H1 (cell line): Measurements from ENCODE around the gene NFYA. TPM values are rescaled to one million over a fixed set of nuclear protein-coding genes. Genes with fewer than 3 reads are reported as not detected.

ENCODE experiments used
- CTCF ChIA-PET: fragments of 300-600 bp; sonication (Branson Sonifier 250); formaldehyde crosslinking; loops from one replicate; lab custom pipeline; 2021; ENCODE audit not compliant: partially characterized antibody; lab: Charles Lee
- POLR2A ChIA-PET: fragments of 300-600 bp; sonication (Branson Sonifier 250); formaldehyde crosslinking; loops from one replicate; lab custom pipeline; 2021; ENCODE audit warnings: inconsistent platforms; ENCODE audit not compliant: partially characterized antibody; lab: Charles Lee
- DNase-seq, 2 experiments: peaks; one replicate each; pipeline versions ENCODE4 v3.0.0 to v3.0.0-alpha.2; 2010 to 2022; ENCODE audit warnings: low spot score in 2 of 2, low read depth in 1 of 2, mixed read lengths in 1 of 2
- FAIRE-seq: peaks from 2 replicates; lab custom pipeline; 2011; peaks lifted over from hg19 to GRCh38; lab: Jason Lieb, UNC
- H2AFZ ChIP-seq: 2 replicates; pipeline ENCODE4 v1.8.1; 2012; ENCODE audit warnings: low read length, inconsistent platforms
- H2AK5ac ChIP-seq: 2 replicates; pipeline ENCODE4 v1.6.1; 2013; ENCODE audit warnings: low read depth, low read length
- H2BK120ac ChIP-seq: replicated peaks from 2 replicates; pipeline ENCODE3; 2013; ENCODE audit warnings: low read depth, low read length, inconsistent platforms
- H2BK12ac ChIP-seq: 2 replicates; pipeline ENCODE4 v1.6.1; 2013; ENCODE audit warnings: low read depth, low read length
- H2BK15ac ChIP-seq: 2 replicates; pipeline ENCODE4 v1.6.1; 2013; ENCODE audit warnings: low read length
- H2BK20ac ChIP-seq: 2 replicates; pipeline ENCODE4 v1.6.1; 2013; ENCODE audit warnings: low read length
- H2BK5ac ChIP-seq: 2 replicates; pipeline ENCODE4 v1.6.1; 2013; ENCODE audit warnings: low read depth, low read length
- H3K14ac ChIP-seq: 2 replicates; pipeline ENCODE4 v1.6.1; 2013; ENCODE audit warnings: inconsistent platforms; ENCODE audit not compliant: insufficient read length
- H3K18ac ChIP-seq: 2 replicates; pipeline ENCODE4 v1.6.1; 2013; ENCODE audit warnings: low read length; ENCODE audit errors: extremely low read depth
- H3K23ac ChIP-seq: 2 replicates; pipeline ENCODE4 v1.6.1; 2013; ENCODE audit warnings: inconsistent platforms; ENCODE audit not compliant: insufficient read length
- H3K23me2 ChIP-seq: 2 replicates; pipeline ENCODE4 v1.6.1; 2013; ENCODE audit warnings: low read depth, low read length
- H3K27ac ChIP-seq: 2 replicates; pipeline ENCODE4 v1.6.1; 2011; ENCODE audit warnings: low read depth, low read length, inconsistent platforms
- H3K27me3 ChIP-seq, 4 experiments: replicated peaks in 1 of 4; 1 replicate in 1 of 4; 2 replicates in 3 of 4; pipeline versions ENCODE4 v1.6.1 to v1.8.1; 2011 to 2013; ENCODE audit warnings: low read length in 3 of 4, mild to moderate bottlenecking in 3 of 4, inconsistent platforms in 2 of 4, mixed read lengths in 2 of 4, moderate library complexity in 1 of 4; ENCODE audit not compliant: control insufficient read depth in 3 of 4, insufficient read depth in 3 of 4; ENCODE audit errors: extremely low read depth in 1 of 4
- H3K36me3 ChIP-seq, 4 experiments: 2 replicates each; pipeline versions ENCODE4 v1.6.1 to v1.8.1; 2011 to 2013; ENCODE audit warnings: mild to moderate bottlenecking in 4 of 4, low read length in 3 of 4, moderate library complexity in 2 of 4, control low read depth in 1 of 4, inconsistent platforms in 1 of 4; ENCODE audit not compliant: insufficient read depth in 4 of 4, control insufficient read depth in 2 of 4
- H3K4ac ChIP-seq: replicated peaks from 2 replicates; pipeline ENCODE3; 2013; ENCODE audit warnings: low read length, low read depth, mixed read lengths, inconsistent platforms; ENCODE audit not compliant: insufficient read length
- H3K4me1 ChIP-seq, 4 experiments: replicated peaks in 1 of 4; 1 replicate in 1 of 4; 2 replicates in 3 of 4; pipeline versions ENCODE4 v1.6.1 to v1.8.1; 2011 to 2013; ENCODE audit warnings: low read length in 3 of 4, inconsistent platforms in 2 of 4, mixed read lengths in 1 of 4; ENCODE audit not compliant: insufficient read depth in 4 of 4, control insufficient read depth in 3 of 4
- H3K4me2 ChIP-seq, 2 experiments: 2 replicates each; pipeline versions ENCODE4 v1.6.1 to v1.8.1; 2011 to 2013; ENCODE audit warnings: low read depth in 2 of 2, low read length in 2 of 2, control low read depth in 1 of 2, inconsistent platforms in 1 of 2, mild to moderate bottlenecking in 1 of 2; ENCODE audit not compliant: insufficient read depth in 1 of 2
- H3K4me3 ChIP-seq, 4 experiments: fragments of 200-600, 300-600 bp in 1 of 4; sonication (generic), shearing (Covaris generic), sonication (Bioruptor Twin) in 1 of 4; 2 replicates each; pipeline versions ENCODE4 v1.5.1 to v1.8.1; 2011 to 2016; ENCODE audit warnings: low read length in 4 of 4, low read depth in 3 of 4, control low read depth in 2 of 4, inconsistent platforms in 2 of 4, mild to moderate bottlenecking in 2 of 4, mixed read lengths in 1 of 4, moderate library complexity in 1 of 4; ENCODE audit not compliant: insufficient read depth in 2 of 4; ENCODE audit errors: extremely low read depth in 1 of 4
- H3K56ac ChIP-seq: replicated peaks from 2 replicates; pipeline ENCODE3; 2013; ENCODE audit warnings: low read depth, mild to moderate bottlenecking, mixed read lengths, low read length, inconsistent platforms; ENCODE audit not compliant: insufficient read length
- H3K79me1 ChIP-seq: 2 replicates; pipeline ENCODE4 v1.6.1; 2013; ENCODE audit warnings: low read depth, low read length, control low read depth
- H3K79me2 ChIP-seq, 2 experiments: 2 replicates each; pipeline versions ENCODE4 v1.6.1 to v1.8.1; 2012 to 2013; ENCODE audit warnings: low read length in 2 of 2, mild to moderate bottlenecking in 2 of 2, inconsistent platforms in 1 of 2; ENCODE audit not compliant: insufficient read depth in 2 of 2, control insufficient read depth in 1 of 2
- H3K9ac ChIP-seq, 4 experiments: replicated peaks in 1 of 4; 1 replicate in 1 of 4; 2 replicates in 3 of 4; pipeline versions ENCODE4 v1.6.1 to v1.8.1; 2011 to 2013; ENCODE audit warnings: low read depth in 3 of 4, low read length in 3 of 4, control low read depth in 2 of 4, mild to moderate bottlenecking in 2 of 4, moderate library complexity in 2 of 4, inconsistent platforms in 1 of 4; ENCODE audit errors: extremely low read depth in 1 of 4
- H3K9me3 ChIP-seq, 2 experiments: 2 replicates each; pipeline versions ENCODE4 v1.6.1 to v1.8.1; 2012 to 2013; ENCODE audit warnings: mild to moderate bottlenecking in 2 of 2, moderate library complexity in 2 of 2, control low read depth in 1 of 2, inconsistent platforms in 1 of 2, low read depth in 1 of 2, low read length in 1 of 2, mixed read lengths in 1 of 2; ENCODE audit not compliant: insufficient read depth in 2 of 2
- H4K20me1 ChIP-seq, 2 experiments: replicated peaks in 1 of 2; 2 replicates each; pipeline versions ENCODE3 to v1.8.1; 2011 to 2013; ENCODE audit warnings: inconsistent platforms in 2 of 2, low read length in 2 of 2, mild to moderate bottlenecking in 1 of 2; ENCODE audit not compliant: insufficient read depth in 2 of 2, control insufficient read depth in 1 of 2
- H4K5ac ChIP-seq: 2 replicates; pipeline ENCODE4 v1.6.1; 2013; ENCODE audit warnings: low read length, low read depth, mixed read lengths, inconsistent platforms; ENCODE audit not compliant: insufficient read length
- H4K8ac ChIP-seq: 2 replicates; pipeline ENCODE4 v1.8.0; 2013; ENCODE audit warnings: mild to moderate bottlenecking, moderate library complexity, low read length, inconsistent platforms; ENCODE audit not compliant: insufficient read depth; ENCODE audit errors: extremely low read depth
- H4K91ac ChIP-seq: replicated peaks from 2 replicates; pipeline ENCODE3; 2013; ENCODE audit warnings: low read length, mixed read lengths, inconsistent platforms; ENCODE audit not compliant: insufficient read length
- ATF3 ChIP-seq: IDR thresholded peaks from 2 replicates; pipeline ENCODE4 v1.6.1; 2011; ENCODE audit warnings: low read depth, mild to moderate bottlenecking, low read length; ENCODE audit not compliant: insufficient read depth
- CBX8 ChIP-seq: fragments of 300-800, 300-1000 bp; sonication (generic); IDR thresholded peaks from 2 replicates; pipeline ENCODE4 v1.7.1; 2016; ENCODE audit warnings: low read depth, low read length, borderline replicate concordance
- CREB1 ChIP-seq: IDR thresholded peaks from 2 replicates; pipeline ENCODE4 v1.6.1; 2012; ENCODE audit warnings: inconsistent platforms
- EGR1 ChIP-seq: IDR thresholded peaks from 2 replicates; pipeline ENCODE4 v1.6.1; 2011; ENCODE audit warnings: low read depth, low read length, borderline replicate concordance
- EP300 ChIP-seq, 2 experiments: IDR thresholded peaks; 1 replicate in 1 of 2; 2 replicates in 1 of 2; pipeline ENCODE4 v1.6.1; 2011 to 2012; ENCODE audit warnings: low read depth in 2 of 2, low read length in 2 of 2, mild to moderate bottlenecking in 2 of 2, borderline replicate concordance in 1 of 2, inconsistent platforms in 1 of 2, moderate library complexity in 1 of 2
- GABPA ChIP-seq: IDR thresholded peaks from 2 replicates; pipeline ENCODE4 v1.6.1; 2011; ENCODE audit warnings: mild to moderate bottlenecking, low read length, moderate library complexity, borderline replicate concordance; ENCODE audit not compliant: insufficient read depth
- HDAC6 ChIP-seq: IDR thresholded peaks from one replicate; pipeline ENCODE4 v1.7.1; 2012; ENCODE audit warnings: low read depth, mild to moderate bottlenecking, inconsistent platforms, low read length, moderate library complexity
- NANOG ChIP-seq: IDR thresholded peaks from 2 replicates; pipeline ENCODE4 v1.6.1; 2011; ENCODE audit warnings: low read length, low read depth, mild to moderate bottlenecking, inconsistent platforms; ENCODE audit not compliant: insufficient read depth, poor library complexity, severe bottlenecking
- PHF8 ChIP-seq: fragments of 200-600 bp; sonication (generic); conservative IDR thresholded peaks from 2 replicates; pipeline ENCODE4 v1.7.1; 2012; ENCODE audit warnings: low read depth, mild to moderate bottlenecking, inconsistent platforms, low read length, moderate library complexity
- RBBP5 ChIP-seq: IDR thresholded peaks from 2 replicates; pipeline ENCODE4 v1.7.1; 2012; ENCODE audit warnings: low read depth, mild to moderate bottlenecking, inconsistent platforms, low read length, moderate library complexity, borderline replicate concordance
- SIN3A ChIP-seq, 2 experiments: IDR thresholded peaks in 1 of 2; conservative IDR thresholded peaks in 1 of 2; 2 replicates each; pipeline ENCODE4 v1.6.1; 2011 to 2012; ENCODE audit warnings: low read length in 2 of 2, improper control_type of control experiment in 1 of 2, low read depth in 1 of 2, mild to moderate bottlenecking in 1 of 2
- TAF7 ChIP-seq: optimal IDR thresholded peaks from 2 replicates; pipeline ENCODE3; 2011; ENCODE audit warnings: low read depth, mild to moderate bottlenecking, inconsistent platforms, low read length, moderate library complexity, borderline replicate concordance
- ZNF274 ChIP-seq: IDR thresholded peaks from 2 replicates; pipeline ENCODE4 v1.7.0; 2012; ENCODE audit warnings: low read length, borderline replicate concordance; ENCODE audit errors: extremely low read depth
- WGBS, 2 experiments: shearing (Covaris generic) in 1 of 2; methylation state at CpG; one replicate each; pipeline versions ENCODE4 v1.1.6 to v1.1.7; 2013 to 2015; ENCODE audit warnings: low lambda C conversion rate in 2 of 2, mixed read lengths in 2 of 2, inconsistent platforms in 1 of 2, low coverage in 1 of 2, missing lambda C conversion rate in 1 of 2; ENCODE audit not compliant: insufficient replicate concordance in 2 of 2, insufficient coverage in 1 of 2, insufficient read length in 1 of 2; ENCODE audit errors: extremely low coverage in 1 of 2, missing lambda C conversion rate in 1 of 2; 5-methylcytosine and 5-hydroxymethylcytosine counted together
- polyA plus RNA-seq, 7 experiments: library from polyadenylated mRNA; depleted of rRNA in 3 of 7; stranded (reverse) in 5 of 7; unstranded in 2 of 7; fragments of >200 nt in 5 of 7; fragments of 200-250 nt in 2 of 7; gene quantifications; 1 replicate in 5 of 7; 2 replicates in 1 of 7; 4 replicates in 1 of 7; pipeline versions ENCODE4 v1.2.1 to v1.2.3, GENCODE V29; 2011 to 2013; ENCODE audit warnings: missing spikeins in 2 of 7, mixed read lengths in 2 of 7
- total RNA-seq: library from RNA; stranded (reverse); fragmentation: NEBNext Ultra II Directional; extraction: Animal tissue kit (Norgen Biotek cat#: 25700); gene quantifications from 2 replicates; pipeline ENCODE4 v1.2.1, GENCODE V29; 2021

NFYA gene
- total and polyA plus RNA-seq, 2 of the 8 experiments (the other 6 are each of a cell fraction or from before 2014, with no cell fraction given), result 19.8 to 33.7 TPM

GRCh38 chr6:41033776-41034175 is 39.0 kb upstream of the NFYA start:
- WGBS, 2 experiments, result 92% methylated on average over 13 of the region's 13 CpGs; no CpG with 5 or more reads in 1 of the 2 experiments
- TF ChIP-seq SIN3A (conservative IDR thresholded peaks at IDR 0.05 in 1 of 2, IDR thresholded peaks at IDR 0.05 in 1 of 2; ENCODE audit: low read depth in 1 of 2, low read length in 2 of 2) (no peak), CBX8 (no peak), EGR1 (no peak), ATF3 (no peak), HDAC6 (no peak), CREB1 (no peak), GABPA (no peak), ZNF274 (no peak), TAF7 (no peak), EP300 (IDR thresholded peaks at IDR 0.05; ENCODE audit: borderline replicate concordance in 1 of 2, low read depth in 2 of 2, low read length in 2 of 2) (no peak), RBBP5 (no peak), PHF8 (no peak), NANOG (no peak)

More at GRCh38 chr6:41033776-41034175, 39.0 kb upstream of the NFYA start:
- H3K4me2 ChIP-seq, result no peak overlapping the region
- no peak overlapping the region for H3K18ac ChIP-seq
- peaks cover 0 to 5% (median 1%) of the 10 kb centered on the region in 4 experiments; a peak in 3 of 7 replicates for H3K4me1 ChIP-seq
- no peaks in the 10 kb centered on the region for H3K36me3 ChIP-seq
- H4K20me1 ChIP-seq, result no peaks in the 10 kb centered on the region
- FAIRE-seq (no peak), DNase-seq (no peak)
- H2BK5ac ChIP-seq, result no peak overlapping the region
- no peak overlapping the region for H2AK5ac ChIP-seq
- no peak overlapping the region for H3K4ac ChIP-seq
- H3K27me3 ChIP-seq, result no peaks in the 10 kb centered on the region; a peak in 2 of 7 replicates
- no peak overlapping the region for H4K5ac ChIP-seq
- H3K9ac ChIP-seq, result no peak overlapping the region
- no peaks in the 10 kb centered on the region for H3K9me3 ChIP-seq
- H4K91ac ChIP-seq, result no peak overlapping the region
- H3K79me1 ChIP-seq, result no peaks in the 10 kb centered on the region
- H4K8ac ChIP-seq, result no peak overlapping the region
- no peaks in the 10 kb centered on the region for H3K79me2 ChIP-seq
- CTCF ChIA-PET, result interaction anchor here (1.8 kb wide), 1 partner anchor 12 kb away, joined by 3 read pairs; no protein-coding TSS in a partner anchor
- no peak overlapping the region for H2BK15ac ChIP-seq
- POLR2A ChIA-PET, result no interaction called here
- no peak overlapping the region for H2AFZ ChIP-seq
- no peak overlapping the region for H2BK120ac ChIP-seq
- H3K23ac ChIP-seq, result no peak overlapping the region
- no peak overlapping the region for H3K4me3 ChIP-seq
- H3K23me2 ChIP-seq, result no peaks in the 10 kb centered on the region
- no peak overlapping the region for H2BK12ac ChIP-seq
- H2BK20ac ChIP-seq, result no peak overlapping the region
- no peak overlapping the region for H3K14ac ChIP-seq
- H3K27ac ChIP-seq, result no peak overlapping the region
- H3K56ac ChIP-seq, result no peak overlapping the region
